OCI-LY1 (cell line): ENCODE measurements around the gene ETS2.

Source experiments
- H2AFZ ChIP-seq: fragments of 200-600 bp; sonication (generic), shearing (Covaris generic); 2 replicates; pipeline ENCODE4 v1.6.0; 2014; ENCODE audit warnings: antibody characterized with exemption, mild to moderate bottlenecking, low read length
- H3F3A ChIP-seq: fragments of 200-600 bp; sonication (generic), shearing (Covaris generic); 2 replicates; pipeline ENCODE4 v1.6.0; 2014; ENCODE audit warnings: mild to moderate bottlenecking, antibody characterized with exemption, low read length, moderate library complexity; ENCODE audit not compliant: insufficient read depth
- H3K27ac ChIP-seq: fragments of 200-600 bp; sonication (generic); 2 replicates; pipeline ENCODE4 v1.5.1; 2014; ENCODE audit warnings: low read length, mixed run types, mild to moderate bottlenecking, low read depth; ENCODE audit not compliant: poor library complexity, severe bottlenecking
- H3K27me3 ChIP-seq: fragments of 200-600 bp; sonication (generic); 2 replicates; pipeline ENCODE4 v1.6.0; 2014; ENCODE audit warnings: antibody characterized with exemption, mild to moderate bottlenecking, low read length, moderate library complexity; ENCODE audit not compliant: insufficient read depth
- H3K36me3 ChIP-seq: fragments of 200-600 bp; sonication (generic); 2 replicates; pipeline ENCODE4 v1.6.1; 2014; ENCODE audit warnings: mild to moderate bottlenecking, antibody characterized with exemption, low read length, moderate library complexity, mixed read lengths; ENCODE audit not compliant: insufficient read depth
- H3K4me1 ChIP-seq: fragments of 200-600 bp; sonication (generic); 2 replicates; pipeline ENCODE4 v1.5.1; 2014; ENCODE audit warnings: mild to moderate bottlenecking, low read length, moderate library complexity; ENCODE audit not compliant: insufficient read depth, severe bottlenecking
- H3K4me2 ChIP-seq: fragments of 200-600 bp; sonication (generic), shearing (Covaris generic); 2 replicates; pipeline ENCODE4 v1.6.1; 2014; ENCODE audit warnings: low read length
- H3K4me3 ChIP-seq: fragments of 200-600 bp; sonication (generic); 2 replicates; pipeline ENCODE4 v1.5.1; 2014; ENCODE audit warnings: low read length, low read depth, mild to moderate bottlenecking, mixed read lengths; ENCODE audit not compliant: poor library complexity, severe bottlenecking
- H3K79me2 ChIP-seq: fragments of 200-600 bp; shearing (Covaris generic); 2 replicates; pipeline ENCODE4 v1.6.1; 2016; ENCODE audit warnings: mixed run types, low read length, mixed read lengths; ENCODE audit not compliant: insufficient read depth
- H3K9ac ChIP-seq: fragments of 200-600 bp; sonication (generic), shearing (Covaris generic); 2 replicates; pipeline ENCODE4 v1.6.1; 2014; ENCODE audit warnings: mild to moderate bottlenecking, low read length, mixed read lengths
- H3K9me2 ChIP-seq: fragments of 200-600 bp; sonication (generic), shearing (Covaris generic); 2 replicates; pipeline ENCODE4 v1.6.1; 2014; ENCODE audit warnings: low read depth, mild to moderate bottlenecking, low read length, mixed read lengths
- H3K9me3 ChIP-seq: fragments of 200-600 bp; shearing (Covaris generic); 2 replicates; pipeline ENCODE4 v1.6.1; 2014; ENCODE audit warnings: low read length, mixed read lengths
- H4K20me1 ChIP-seq: fragments of 200-600 bp; sonication (generic), shearing (Covaris generic); 2 replicates; pipeline ENCODE4 v1.6.0; 2016; ENCODE audit warnings: mild to moderate bottlenecking, low read length; ENCODE audit not compliant: insufficient read depth
- EZH2 ChIP-seq: fragments of 200-600 bp; sonication (generic), shearing (Covaris generic); IDR thresholded peaks from 2 replicates; pipeline ENCODE4 v1.8.0; 2017; ENCODE audit warnings: borderline replicate concordance, mixed run types, mild to moderate bottlenecking, antibody characterized with exemption, low read length, moderate library complexity, mixed read lengths
- TF ChIP-seq, protein P1 (sequence below): fragments of 200-600 bp; sonication (generic), shearing (Covaris generic); IDR thresholded peaks from 2 replicates; pipeline ENCODE4 v1.5.1; 2017; ENCODE audit warnings: mild to moderate bottlenecking, antibody characterized with exemption, low read length, moderate library complexity, mixed read lengths

The ETS2 gene

GRCh38 chr21:38820471-38821239, 14.9 kb downstream of the ETS2 start:
- no peaks in the 10 kb centered on the region for H3K4me1 ChIP-seq

GRCh38 chr21:38821248-38821647, 15.5 kb downstream of the ETS2 start:
- Histone ChIP-seq H3K27me3 (no peaks in the 10 kb centered on the region), H3K4me2 (no peak overlapping the region), H3K9me2 (no peaks in the 10 kb centered on the region), H3K79me2 (no peaks in the 10 kb centered on the region), H3K27ac (no peak overlapping the region), H4K20me1 (no peaks in the 10 kb centered on the region), H3K36me3 (peaks cover 80% of the 10 kb centered on the region), H3F3A (no peaks in the 10 kb centered on the region), H2AFZ (no peak overlapping the region), H3K9ac (no peak overlapping the region), H3K4me1 (no peaks in the 10 kb centered on the region), H3K4me3 (no peak overlapping the region), H3K9me3 (no peaks in the 10 kb centered on the region)
- no peak for TF ChIP-seq EZH2
- TF ChIP-seq, protein P1, sequence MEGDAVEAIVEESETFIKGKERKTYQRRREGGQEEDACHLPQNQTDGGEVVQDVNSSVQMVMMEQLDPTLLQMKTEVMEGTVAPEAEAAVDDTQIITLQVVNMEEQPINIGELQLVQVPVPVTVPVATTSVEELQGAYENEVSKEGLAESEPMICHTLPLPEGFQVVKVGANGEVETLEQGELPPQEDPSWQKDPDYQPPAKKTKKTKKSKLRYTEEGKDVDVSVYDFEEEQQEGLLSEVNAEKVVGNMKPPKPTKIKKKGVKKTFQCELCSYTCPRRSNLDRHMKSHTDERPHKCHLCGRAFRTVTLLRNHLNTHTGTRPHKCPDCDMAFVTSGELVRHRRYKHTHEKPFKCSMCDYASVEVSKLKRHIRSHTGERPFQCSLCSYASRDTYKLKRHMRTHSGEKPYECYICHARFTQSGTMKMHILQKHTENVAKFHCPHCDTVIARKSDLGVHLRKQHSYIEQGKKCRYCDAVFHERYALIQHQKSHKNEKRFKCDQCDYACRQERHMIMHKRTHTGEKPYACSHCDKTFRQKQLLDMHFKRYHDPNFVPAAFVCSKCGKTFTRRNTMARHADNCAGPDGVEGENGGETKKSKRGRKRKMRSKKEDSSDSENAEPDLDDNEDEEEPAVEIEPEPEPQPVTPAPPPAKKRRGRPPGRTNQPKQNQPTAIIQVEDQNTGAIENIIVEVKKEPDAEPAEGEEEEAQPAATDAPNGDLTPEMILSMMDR = no peak

More at GRCh38 chr21:38820471-38821239, 14.9 kb downstream of the ETS2 start:
- H3K4me3 ChIP-seq = no peak overlapping the region
- H3K4me2 ChIP-seq = no peak overlapping the region
- H3K9me3 ChIP-seq = no peaks in the 10 kb centered on the region
- peaks cover 82% of the 10 kb centered on the region for H3K36me3 ChIP-seq
- H3K9me2 ChIP-seq = no peaks in the 10 kb centered on the region
- no peaks in the 10 kb centered on the region for H3K27me3 ChIP-seq
- TF ChIP-seq, protein P1 = no peak
- no peak for TF ChIP-seq EZH2
- H2AFZ ChIP-seq = no peak overlapping the region
- H3K27ac ChIP-seq = no peak overlapping the region
- H3K79me2 ChIP-seq = no peaks in the 10 kb centered on the region
- H3K9ac ChIP-seq = no peak overlapping the region
- H3F3A ChIP-seq = no peaks in the 10 kb centered on the region
- H4K20me1 ChIP-seq = no peaks in the 10 kb centered on the region

- Histone ChIP-seq H3K4me1 (no peaks in the 10 kb centered on the region), H3K4me3 (no peak overlapping the region), H3K9me2 (no peaks in the 10 kb centered on the region), H4K20me1 (no peaks in the 10 kb centered on the region), H2AFZ (no peak overlapping the region), H3K9ac (no peak overlapping the region), H3F3A (no peaks in the 10 kb centered on the region), H3K4me2 (no peak overlapping the region), H3K79me2 (no peaks in the 10 kb centered on the region), H3K9me3 (peaks cover 5% of the 10 kb centered on the region), H3K27me3 (no peaks in the 10 kb centered on the region), H3K27ac (no peak overlapping the region), H3K36me3 (peaks cover 71% of the 10 kb centered on the region)
- TF ChIP-seq, protein P1 = no peak
- TF ChIP-seq EZH2 = no peak
Observed at GRCh38 chr21:38821959-38822682, 16.4 kb downstream of the ETS2 start.
